Measurements from ENCODE around the gene PRR13.
"Not testable (repeated sequence)": the region's sequence is repeated elsewhere in the genome, so short reads cannot be mapped to it uniquely, and the experiment has no call there.

GRCh38 chr12:53402351-53402750, 39.2 kb upstream of the PRR13 start:
- TF ChIP-seq CTCF (IDR thresholded peaks at IDR 0.05); EP300 (IDR thresholded peaks at IDR 0.05); POLR2A (IDR thresholded peaks at IDR 0.05; ENCODE audit: low read depth); POLR2AphosphoS5 (IDR thresholded peaks at IDR 0.05): not testable (repeated sequence)

Measured in esophagus muscularis mucosa (tissue), 4 donors.